MCF 10A (cell line): ENCODE data around the gene SMAP1. TPM values are rescaled to one million over a fixed set of nuclear protein-coding genes. Genes with fewer than 3 reads are reported as not detected.

Source experiments
- BruUV-seq: library from RNA; stranded (reverse); fragments of 400-500 nt; replicated peaks from 2 replicates; lab custom pipeline; 2021; lab: Mats Ljungman, UMichigan
- CTCF ChIA-PET: fragments of 300-600 bp; sonication (Branson Sonifier 250); formaldehyde crosslinking; extraction: SDS; loops from one replicate; lab custom pipeline; 2021; ENCODE audit warnings: antibody characterized with exemption, inconsistent platforms; lab: Yijun Ruan, JAX
- POLR2A ChIA-PET: fragments of 300-600, 350-650 bp; sonication (Branson Sonifier 250); formaldehyde crosslinking; extraction: SDS; loops from one replicate; lab custom pipeline; 2020; ENCODE audit warnings: antibody characterized with exemption, inconsistent platforms; lab: Yijun Ruan, JAX
- DNase-seq: peaks from one replicate; pipeline ENCODE4 v3.0.0-alpha.2; 2018; ENCODE audit not compliant: unreplicated experiment
- H3K27ac Mint-ChIP-seq: one replicate; pipeline ENCODE4 v1.8.0; 2022; ENCODE audit warnings: mild to moderate bottlenecking, low read depth, mixed read lengths; ENCODE audit not compliant: unreplicated experiment
- H3K27me3 Mint-ChIP-seq: one replicate; pipeline ENCODE4 v1.8.0; 2022; ENCODE audit warnings: mixed read lengths; ENCODE audit not compliant: insufficient read depth, unreplicated experiment
- H3K36me3 Mint-ChIP-seq: one replicate; pipeline ENCODE4 v1.8.0; 2022; ENCODE audit warnings: mild to moderate bottlenecking, moderate library complexity, mixed read lengths; ENCODE audit not compliant: insufficient read depth, unreplicated experiment
- H3K4me1 Mint-ChIP-seq: one replicate; pipeline ENCODE4 v1.8.0; 2022; ENCODE audit warnings: mixed read lengths; ENCODE audit not compliant: insufficient read depth, unreplicated experiment
- H3K4me3 Mint-ChIP-seq: one replicate; pipeline ENCODE4 v1.8.0; 2022; ENCODE audit warnings: mild to moderate bottlenecking, moderate library complexity, mixed read lengths; ENCODE audit not compliant: unreplicated experiment
- H3K9me3 Mint-ChIP-seq: one replicate; pipeline ENCODE4 v1.8.0; 2022; ENCODE audit warnings: mixed read lengths; ENCODE audit not compliant: unreplicated experiment
- intact Hi-C: fragments of 100-400 bp; cut with micrococcal nuclease; formaldehyde crosslinking; loops from 2 replicates; pipeline ENCODE4 v1.14.1; 2022
- total RNA-seq: library from RNA; stranded (reverse); gene quantifications from 2 replicates; pipeline ENCODE4 v1.2.3, GENCODE V29; 2022
- TF ChIP-seq, protein P1 (sequence below): fragments of 200-600 bp; IDR thresholded peaks from one replicate; pipeline ENCODE4 v1.8.0; 2022; ENCODE audit warnings: antibody characterized with exemption, mild to moderate bottlenecking; ENCODE audit not compliant: unreplicated experiment

The SMAP1 gene
- total RNA-seq, 1 experiment from 2014 or later: 26.5 TPM

DNA sequence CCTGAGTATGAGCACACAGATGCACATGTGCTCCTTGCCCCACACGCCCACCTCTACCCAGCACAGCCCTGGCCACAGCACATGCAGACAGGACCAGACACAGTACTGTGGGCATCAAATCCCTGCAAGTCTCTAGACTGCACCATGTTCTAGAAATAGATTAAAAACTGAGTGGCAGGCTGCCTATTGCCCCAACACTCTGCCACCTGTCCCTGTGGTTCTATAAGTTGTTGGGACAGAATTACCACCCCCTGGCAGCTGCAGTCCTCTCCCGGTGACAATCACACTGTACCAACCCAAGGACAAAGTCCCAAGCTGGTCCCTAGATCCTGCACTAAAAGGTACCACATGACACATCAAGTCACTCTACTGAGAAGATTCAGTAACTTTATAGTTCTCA is 219.0 kb downstream of the SMAP1 start:
- ChIA-PET CTCF (interaction anchor here (1.3 to 3.7 kb wide), 8 partner anchors 30 to 578 kb away, joined by 3 to 178 read pairs (median 20); no protein-coding TSS in a partner anchor), POLR2A (no interaction called here)
- intact Hi-C loops: loop anchor here (10.0 kb wide), 1 partner anchor 128 kb away; no protein-coding TSS in a partner anchor
- Mint-ChIP-seq H3K4me1 (no peaks in the 10 kb centered on the region), H3K36me3 (no peaks in the 10 kb centered on the region), H3K27ac (no peak overlapping the region), H3K4me3 (no peak overlapping the region), H3K9me3 (no peaks in the 10 kb centered on the region), H3K27me3 (peaks cover 47% of the 10 kb centered on the region)
- BruUV-seq: no TSS peak
- DNase-seq: no peak
- TF ChIP-seq, protein P1, sequence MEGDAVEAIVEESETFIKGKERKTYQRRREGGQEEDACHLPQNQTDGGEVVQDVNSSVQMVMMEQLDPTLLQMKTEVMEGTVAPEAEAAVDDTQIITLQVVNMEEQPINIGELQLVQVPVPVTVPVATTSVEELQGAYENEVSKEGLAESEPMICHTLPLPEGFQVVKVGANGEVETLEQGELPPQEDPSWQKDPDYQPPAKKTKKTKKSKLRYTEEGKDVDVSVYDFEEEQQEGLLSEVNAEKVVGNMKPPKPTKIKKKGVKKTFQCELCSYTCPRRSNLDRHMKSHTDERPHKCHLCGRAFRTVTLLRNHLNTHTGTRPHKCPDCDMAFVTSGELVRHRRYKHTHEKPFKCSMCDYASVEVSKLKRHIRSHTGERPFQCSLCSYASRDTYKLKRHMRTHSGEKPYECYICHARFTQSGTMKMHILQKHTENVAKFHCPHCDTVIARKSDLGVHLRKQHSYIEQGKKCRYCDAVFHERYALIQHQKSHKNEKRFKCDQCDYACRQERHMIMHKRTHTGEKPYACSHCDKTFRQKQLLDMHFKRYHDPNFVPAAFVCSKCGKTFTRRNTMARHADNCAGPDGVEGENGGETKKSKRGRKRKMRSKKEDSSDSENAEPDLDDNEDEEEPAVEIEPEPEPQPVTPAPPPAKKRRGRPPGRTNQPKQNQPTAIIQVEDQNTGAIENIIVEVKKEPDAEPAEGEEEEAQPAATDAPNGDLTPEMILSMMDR: no peak

DNA sequence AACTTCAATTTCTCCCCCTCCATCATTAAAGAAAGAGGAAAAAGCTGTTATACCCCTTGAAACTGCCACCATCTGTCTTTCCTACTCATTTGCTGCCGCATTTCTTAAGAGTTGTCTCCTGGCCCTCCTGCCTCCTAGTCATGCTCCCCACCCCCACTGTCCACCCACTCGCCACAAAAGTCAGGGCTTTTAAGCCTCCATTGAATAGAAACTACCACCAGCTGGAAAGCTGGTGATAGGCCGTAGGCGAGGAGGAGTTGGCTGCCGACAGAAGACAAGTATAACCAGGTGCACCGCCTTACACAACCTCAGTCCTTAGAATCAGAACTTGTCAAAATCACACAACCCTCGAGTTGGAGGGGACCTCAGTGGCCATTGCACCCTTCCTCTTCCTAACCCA is 221.6 kb downstream of the SMAP1 start:
- ChIA-PET POLR2A (no interaction called here), CTCF (no interaction called here)
- Mint-ChIP-seq H3K36me3 (no peaks in the 10 kb centered on the region), H3K4me3 (no peak overlapping the region), H3K4me1 (no peaks in the 10 kb centered on the region), H3K27me3 (peaks cover 39% of the 10 kb centered on the region), H3K27ac (no peak overlapping the region), H3K9me3 (no peaks in the 10 kb centered on the region)
- DNase-seq: no peak
- TF ChIP-seq, protein P1: no peak
- intact Hi-C loops: loop anchor here (10.0 kb wide), 1 partner anchor 126 kb away; no protein-coding TSS in a partner anchor
- no TSS peak for BruUV-seq

DNA sequence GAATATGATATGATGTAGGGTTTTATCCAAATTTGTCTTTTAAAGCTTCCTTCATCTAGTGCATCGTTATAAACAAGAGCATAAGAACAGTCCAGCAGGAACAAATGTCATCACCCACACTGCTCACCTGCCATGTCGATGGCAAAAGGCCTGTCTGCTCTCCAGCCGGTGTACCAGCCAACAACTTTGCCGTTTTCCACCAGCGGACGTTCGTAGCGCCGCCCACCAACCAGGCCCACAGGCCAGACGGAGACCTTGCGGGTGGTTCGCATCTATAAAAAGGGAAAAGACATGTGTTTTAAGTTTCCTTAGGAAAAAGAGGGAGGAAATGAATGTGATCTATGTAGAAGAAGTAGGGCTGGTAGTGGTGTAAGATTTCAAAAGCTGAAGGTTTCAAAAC is 226.3 kb downstream of the SMAP1 start:
- BruUV-seq: no TSS peak
- no peak overlapping the region for H3K27ac Mint-ChIP-seq
- TF ChIP-seq, protein P1: no peak
- H3K4me3 Mint-ChIP-seq: no peak overlapping the region
- DNase-seq: no peak
- intact Hi-C loops: no loop called here
- ChIA-PET CTCF (interaction anchor here (8.1 kb wide), 1 partner anchor 9 kb away, joined by 71 read pairs; no protein-coding TSS in a partner anchor), POLR2A (interaction anchor here (0.6 kb wide), 1 partner anchor 9 kb away, joined by 3 read pairs; no protein-coding TSS in a partner anchor)
- peaks cover 50% of the 10 kb centered on the region for H3K27me3 Mint-ChIP-seq
- no peaks in the 10 kb centered on the region for H3K4me1 Mint-ChIP-seq
- no peaks in the 10 kb centered on the region for H3K9me3 Mint-ChIP-seq
- no peaks in the 10 kb centered on the region for H3K36me3 Mint-ChIP-seq

DNA sequence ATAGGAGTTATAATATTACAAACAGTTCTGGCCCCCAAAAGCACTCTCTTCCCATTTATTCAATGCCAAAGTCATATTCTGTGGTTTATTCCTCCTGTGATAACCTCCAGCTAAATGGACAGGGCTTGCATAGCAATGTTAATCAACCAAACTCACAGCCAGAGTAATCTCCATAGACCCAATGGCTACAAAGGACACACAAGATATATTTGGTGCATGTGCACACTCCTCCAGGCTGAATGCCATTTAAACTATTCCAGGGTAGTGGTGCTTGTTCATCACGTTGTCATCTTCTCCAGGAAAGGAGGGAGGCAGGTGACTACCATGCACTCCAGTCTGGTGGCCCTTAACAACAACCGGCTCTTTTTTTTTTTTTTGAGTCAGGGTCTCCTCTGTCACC is 232.4 kb downstream of the SMAP1 start:
- TF ChIP-seq, protein P1: no peak
- ChIA-PET POLR2A (no interaction called here), CTCF (interaction anchor here (1.2 to 8.1 kb wide), 3 partner anchors 9 to 56 kb away, joined by 3 to 71 read pairs (median 4); no protein-coding TSS in a partner anchor)
- no peak overlapping the region for H3K27ac Mint-ChIP-seq
- intact Hi-C loops: no loop called here
- H3K27me3 Mint-ChIP-seq: peaks cover 78% of the 10 kb centered on the region
- H3K9me3 Mint-ChIP-seq: no peaks in the 10 kb centered on the region
- H3K4me1 Mint-ChIP-seq: no peaks in the 10 kb centered on the region
- DNase-seq: no peak
- no peaks in the 10 kb centered on the region for H3K36me3 Mint-ChIP-seq
- no peak overlapping the region for H3K4me3 Mint-ChIP-seq
- no TSS peak for BruUV-seq
